Measurements from ENCODE around the gene ARIH2. TPM values are rescaled to one million over a fixed set of nuclear protein-coding genes. Genes with fewer than 3 reads are reported as not detected.

ARIH2 gene
- total RNA-seq, 1 experiment from 2014 or later: 122 TPM

- TF ChIP-seq CTCF (conservative IDR thresholded peaks at IDR 0.05): no peak
- no peak overlapping the region for H3K23ac ChIP-seq (ENCODE audit: insufficient read length, low read depth, low read length)
- no peaks in the 10 kb centered on the region for H3K79me1 ChIP-seq (ENCODE audit: insufficient read depth, low read depth, low read length, poor library complexity, severe bottlenecking)
- no peak overlapping the region for H3K4me3 Mint-ChIP-seq
- no peak overlapping the region for H3K27ac ChIP-seq (ENCODE audit: insufficient read length, low read depth, low read length)
- H2BK15ac ChIP-seq (ENCODE audit: low read depth, low read length): no peak overlapping the region
- peaks cover 18% of the 10 kb centered on the region in 2 experiments for H3K4me1 Mint-ChIP-seq
- H3K9ac ChIP-seq (ENCODE audit: extremely low read depth, insufficient read length, low read length): no peak overlapping the region
- H3K9me3 Mint-ChIP-seq: no peaks in the 10 kb centered on the region
- H3K79me2 ChIP-seq (ENCODE audit: insufficient read depth, low read length): no peaks in the 10 kb centered on the region
- no peak overlapping the region for H3K4me2 ChIP-seq (ENCODE audit: insufficient read depth, insufficient read length, low read length)
- H3K4ac ChIP-seq (ENCODE audit: low read depth, low read length): no peak overlapping the region
- H2AK5ac ChIP-seq (ENCODE audit: insufficient read length, low read length): no peak overlapping the region
- H2BK120ac ChIP-seq (ENCODE audit: low read depth, low read length, poor library complexity, severe bottlenecking): no peak overlapping the region
- no peak overlapping the region for H4K91ac ChIP-seq (ENCODE audit: insufficient read length, low read depth, low read length)
- H2BK12ac ChIP-seq (ENCODE audit: insufficient read length, low read depth, low read length): no peak overlapping the region
- no peaks in the 10 kb centered on the region for H4K20me1 ChIP-seq (ENCODE audit: control insufficient read depth, insufficient read depth, insufficient read length)
- WGBS (ENCODE audit: extremely low coverage, insufficient read length, low lambda C conversion rate): 100% methylated on average over 2 of the region's 3 CpGs
- no peaks in the 10 kb centered on the region for H3K23me2 ChIP-seq (ENCODE audit: insufficient read length, low read depth, low read length, poor library complexity, severe bottlenecking)
- peaks cover 37 to 75% (median 54%) of the 10 kb centered on the region in 3 experiments; a peak in 6 of 7 replicates for H3K36me3 Mint-ChIP-seq (ENCODE audit: insufficient read depth in 1 of 3, low read depth in 3 of 3)
- H3K27ac Mint-ChIP-seq: no peak overlapping the region; a peak in 1 of 7 replicates
- no peaks in the 10 kb centered on the region for H3K9me3 ChIP-seq (ENCODE audit: control insufficient read depth, low read depth, low read length)
- H2BK20ac ChIP-seq (ENCODE audit: low read depth, low read length, poor library complexity, severe bottlenecking): no peak overlapping the region
- DNase-seq: no peak
- no peaks in the 10 kb centered on the region for H3K27me3 Mint-ChIP-seq (ENCODE audit: low read depth)
- H3K14ac ChIP-seq (ENCODE audit: insufficient read depth, low read length): no peak overlapping the region
- H2AFZ ChIP-seq (ENCODE audit: low read length): no peak overlapping the region
- H3K27me3 ChIP-seq (ENCODE audit: insufficient read depth, low read length): no peaks in the 10 kb centered on the region; the same call in 1 of the 2 replicates
- H3T11ph ChIP-seq (ENCODE audit: low read length): no peak overlapping the region
- H3K56ac ChIP-seq (ENCODE audit: insufficient read length, low read depth, low read length): no peak overlapping the region
- no peak overlapping the region for H4K8ac ChIP-seq (replicated peaks; ENCODE audit: insufficient read length, low read depth, low read length)
- H3K4me1 ChIP-seq (ENCODE audit: insufficient read depth, low read length): peaks cover 8% of the 10 kb centered on the region; the same call in 1 of the 2 replicates
- H2BK5ac ChIP-seq (ENCODE audit: insufficient read length, low read length): no peak overlapping the region
- no peak overlapping the region for H4K5ac ChIP-seq (ENCODE audit: insufficient read length, low read depth, low read length)
- H3K18ac ChIP-seq (ENCODE audit: insufficient read length, low read depth, low read length): no peak overlapping the region
These were observed 47.7 kb downstream of the ARIH2 start for GRCh38 chr3:48966367-48966766.
